Left ventricle myocardium superior (tissue), 1 donor: ENCODE results near the gene TH. TPM values are rescaled to one million over a fixed set of nuclear protein-coding genes. Genes with fewer than 3 reads are reported as not detected.

Experiments used
- ATAC-seq: fragments of 200-7000 bp; cut with Tn5 transposase; one replicate; pipeline ENCODE4 v1.9.1; 2020; ENCODE audit warnings: mild to moderate bottlenecking, moderate library complexity
- DNase-seq: peaks from one replicate; pipeline ENCODE4 v3.0.0-alpha.2; 2020
- intact Hi-C: fragments of 100-400 bp; cut with micrococcal nuclease; formaldehyde crosslinking; loops from one replicate; pipeline ENCODE4 v1.11.0; 2022
- total RNA-seq: library from RNA; stranded (reverse); fragmentation: NEBNext Ultra II Directional; extraction: Animal tissue kit (Norgen Biotek cat#: 25700); gene quantifications from one replicate; pipeline ENCODE4 v1.2.1, GENCODE V29; 2021
- donor health status: DM: no; HTN: yes; CAD: no; lungs with severe emphysema.

Gene TH
- total RNA-seq, 1 donor from 2014 or later: not detected

DNA sequence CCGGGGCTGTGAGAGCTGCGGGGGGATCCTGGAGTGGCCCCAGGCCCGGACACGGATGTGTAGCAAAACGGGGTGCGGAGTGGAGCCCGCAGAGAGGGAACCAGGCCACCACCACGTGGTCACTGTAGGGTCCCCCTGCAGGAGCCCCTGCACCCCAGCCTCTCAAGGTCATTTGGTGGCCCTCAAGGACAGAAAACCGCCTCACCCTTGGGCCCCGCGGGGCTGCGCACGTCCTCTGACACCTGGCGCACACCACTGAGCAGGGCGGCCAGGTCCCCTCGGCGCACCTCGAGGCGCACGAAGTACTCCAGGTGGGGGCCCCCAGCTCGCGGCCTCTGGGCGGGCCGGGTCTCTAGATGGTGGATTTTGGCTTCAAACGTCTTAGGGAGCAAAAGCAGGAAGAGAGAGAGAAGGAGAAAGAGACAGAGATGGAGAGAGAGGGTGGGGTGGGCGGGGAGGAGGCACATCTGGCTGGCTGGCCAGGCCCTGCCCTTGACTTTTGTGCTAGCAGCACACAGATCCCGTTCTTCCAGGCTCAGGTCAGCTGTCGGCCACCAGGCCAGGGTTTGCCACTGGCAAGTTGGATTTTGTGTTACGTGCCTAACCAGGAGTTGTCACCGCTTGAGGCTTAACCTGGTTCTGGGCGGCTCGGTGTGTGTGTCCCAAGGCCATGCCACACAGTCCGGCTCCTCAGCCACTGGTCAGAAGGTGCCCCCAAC is 3.2 kb downstream of the TH start:
- intact Hi-C loops: no loop called here
- no peak for ATAC-seq

DNA sequence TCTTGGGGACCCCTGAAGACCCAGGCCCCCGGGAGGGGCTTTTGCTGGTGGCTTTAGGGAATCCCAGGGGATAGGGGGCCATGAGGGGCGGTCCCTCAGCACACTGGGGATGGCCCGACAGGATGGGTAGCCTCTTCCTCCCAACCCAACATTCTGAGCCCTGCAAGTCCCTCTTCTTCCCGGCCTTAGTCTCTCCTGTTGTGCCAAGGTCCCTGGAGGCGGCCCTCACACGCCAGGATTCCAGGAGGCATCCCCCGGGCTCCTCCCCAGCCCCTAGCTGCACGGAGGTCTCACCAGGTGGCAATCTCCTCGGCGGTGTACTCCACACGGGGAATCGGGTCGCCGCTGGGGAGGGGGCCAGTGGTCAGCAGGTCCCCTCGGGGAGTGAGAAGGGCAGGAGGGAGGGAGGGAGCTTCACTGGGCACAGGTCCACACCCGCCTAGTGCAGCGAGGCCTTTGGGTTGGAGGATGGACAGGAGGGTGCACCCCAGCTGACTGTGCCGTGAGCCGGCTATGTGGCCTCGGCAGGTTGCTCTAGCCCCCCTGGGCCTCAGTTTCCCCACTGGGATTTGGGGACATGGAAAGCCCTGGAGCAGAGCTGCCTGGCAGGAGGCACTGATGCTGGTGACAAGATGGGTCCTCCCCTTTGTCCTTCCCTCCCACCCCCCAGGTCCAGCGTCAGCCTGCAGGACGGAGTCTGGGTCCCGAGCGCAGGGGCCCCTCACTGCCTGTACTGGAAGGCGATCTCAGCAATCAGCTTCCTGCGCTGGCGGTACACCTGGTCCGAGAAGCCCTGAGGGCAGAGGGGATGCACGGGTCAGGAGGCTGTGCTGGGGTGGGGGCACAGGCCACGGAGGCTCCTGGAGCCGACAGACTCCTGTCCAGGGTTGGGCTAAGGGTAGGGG is 4.2 kb downstream of the TH start:
- DNase-seq (no peak), ATAC-seq (no peak)
- intact Hi-C loops: no loop called here

More for the DNA sequence above, 3.2 kb downstream of the TH start:
- no peak for DNase-seq

DNA sequence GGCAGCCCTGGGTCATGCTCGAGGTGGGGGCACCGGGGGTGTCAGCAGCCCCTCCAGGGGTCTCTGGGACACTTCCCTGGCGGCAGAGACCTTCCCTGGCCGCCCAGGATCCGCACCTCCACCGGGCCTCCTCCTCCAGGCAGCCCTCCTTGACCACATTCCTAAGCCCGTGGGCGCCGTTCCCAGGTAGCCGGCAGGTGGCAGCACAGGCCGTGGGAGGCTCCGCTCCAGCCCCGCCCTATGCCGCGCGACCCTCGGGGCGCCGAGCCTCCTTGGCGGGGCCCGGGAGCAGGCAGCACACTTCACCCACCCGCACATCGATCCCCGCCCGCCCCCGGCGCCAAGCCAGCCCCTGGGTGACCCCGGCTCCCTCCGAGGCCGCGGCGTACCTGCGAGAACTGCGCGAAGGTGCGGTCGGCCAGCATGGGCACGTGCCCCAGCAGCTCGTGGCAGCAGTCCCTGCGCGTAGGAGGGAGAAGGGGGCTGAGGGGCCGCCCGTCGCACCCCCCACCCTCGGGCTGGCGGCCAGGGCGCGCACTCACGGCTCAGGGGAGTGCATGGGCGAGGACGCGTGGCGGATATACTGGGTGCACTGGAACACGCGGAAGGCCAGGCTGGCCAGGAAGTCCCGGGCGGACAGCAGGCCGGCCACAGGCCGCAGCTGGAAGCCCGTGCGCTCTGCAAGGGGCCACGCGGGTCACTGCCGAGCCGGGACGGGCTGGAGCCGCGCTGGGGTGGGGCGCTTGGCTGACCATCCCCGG is 5.3 kb downstream of the TH start:
- intact Hi-C loops: no loop called here
- ATAC-seq: peak; percentile 66

DNA sequence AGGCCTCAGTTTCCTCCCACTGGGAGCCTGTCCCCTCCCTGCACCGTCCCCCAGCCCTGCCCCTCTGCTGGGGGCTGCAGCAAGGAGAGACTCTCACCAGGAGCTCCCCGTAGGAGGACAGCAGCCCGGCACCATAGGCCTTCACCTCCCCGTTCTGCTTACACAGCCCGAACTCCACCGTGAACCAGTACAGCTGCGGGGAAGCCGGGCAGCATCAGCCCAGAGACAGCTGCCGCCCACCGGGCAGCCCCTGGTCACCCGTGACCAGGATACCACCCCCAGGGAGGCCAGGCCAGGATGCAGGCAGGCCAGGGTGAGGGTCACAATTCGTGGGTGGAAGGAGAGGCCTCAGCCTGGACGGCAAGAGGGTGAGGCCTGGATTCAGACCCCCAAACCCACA is 6.0 kb downstream of the TH start:
- no peak for DNase-seq
- intact Hi-C loops: no loop called here
- no peak for ATAC-seq

More for the DNA sequence above, 5.3 kb downstream of the TH start:
- DNase-seq: peak; percentile 65

DNA sequence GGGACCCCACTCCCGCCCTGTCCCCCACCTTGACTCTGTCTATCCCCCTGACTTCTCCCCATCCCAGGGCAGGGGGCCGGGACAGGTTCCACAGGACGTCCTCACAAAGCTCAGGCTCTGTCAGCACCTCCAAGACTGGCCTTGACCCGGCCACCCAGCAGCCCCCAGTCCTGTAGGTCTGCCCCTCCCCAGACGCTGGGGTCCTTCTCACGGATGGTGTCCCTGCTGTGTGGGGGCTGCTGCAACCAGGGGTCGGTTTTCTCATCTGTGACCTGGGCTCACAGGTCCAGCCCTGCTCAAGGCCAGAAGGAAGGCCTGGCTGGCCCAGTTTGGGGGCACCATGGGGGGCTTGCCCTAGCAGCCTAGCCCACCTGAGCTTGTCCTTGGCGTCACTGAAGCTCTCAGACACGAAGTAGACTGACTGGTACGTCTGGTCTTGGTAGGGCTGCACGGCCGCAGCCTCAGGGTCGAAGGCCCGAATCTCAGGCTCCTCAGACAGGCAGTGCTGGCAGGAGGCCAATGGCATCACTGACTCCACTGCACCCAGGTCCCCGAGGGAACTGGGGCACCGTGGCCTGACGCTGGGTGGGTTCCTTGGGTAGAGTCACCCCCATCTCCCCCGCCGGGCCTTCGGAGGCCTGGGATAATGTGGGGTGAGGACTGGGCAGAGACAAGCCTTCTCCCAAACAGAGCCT is 6.6 kb downstream of the TH start:
- ATAC-seq: no peak
- no peak for DNase-seq
- intact Hi-C loops: no loop called here

DNA sequence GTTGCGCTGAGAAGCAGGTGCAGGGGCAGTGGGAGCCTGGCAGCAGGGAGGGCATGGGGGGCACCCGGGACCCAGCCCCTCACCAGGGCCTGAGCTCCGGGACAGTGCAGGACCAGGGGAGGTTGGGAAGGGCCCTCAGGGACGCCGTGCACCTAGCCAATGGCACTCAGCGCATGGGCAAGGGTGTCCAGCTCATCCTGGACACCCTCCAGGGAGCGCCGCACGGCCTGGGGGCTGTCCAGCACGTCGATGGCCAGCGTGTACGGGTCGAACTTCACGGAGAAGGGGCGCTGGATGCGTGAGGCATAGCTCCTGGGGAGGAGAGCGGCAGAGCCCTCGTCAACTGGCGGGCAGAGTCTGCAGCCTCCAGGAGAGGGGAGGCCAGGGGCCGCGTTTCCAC is 7.5 kb downstream of the TH start:
- ATAC-seq: no peak
- intact Hi-C loops: no loop called here

DNA sequence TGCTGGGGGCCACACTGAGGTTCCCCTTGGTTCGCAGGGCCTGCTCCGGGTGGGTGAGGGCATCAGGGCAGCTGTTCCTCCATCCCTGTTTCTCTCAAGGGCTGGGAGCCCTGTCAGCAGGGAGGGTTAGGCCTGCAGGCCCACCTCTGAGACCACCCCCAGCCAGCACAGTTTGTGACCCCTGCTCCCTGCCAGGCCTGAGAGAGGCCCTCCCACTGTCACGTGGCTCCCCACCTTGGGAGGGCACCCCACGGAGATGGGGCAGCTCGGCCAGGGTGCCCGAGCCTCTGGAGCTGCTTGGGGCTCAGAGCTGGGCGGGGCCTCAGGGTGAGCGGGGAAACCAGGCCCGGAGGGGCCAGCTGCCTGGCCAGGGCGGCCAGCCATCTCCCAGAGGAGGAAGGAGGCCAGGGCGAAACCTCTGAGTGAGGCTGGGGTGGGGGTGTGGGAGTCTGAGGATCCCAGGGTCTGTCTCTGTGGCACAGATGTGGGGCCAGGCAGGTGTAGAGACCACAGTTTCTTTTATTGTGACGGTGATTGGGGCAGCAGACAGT is 8.1 kb downstream of the TH start:
- intact Hi-C loops: no loop called here
- no peak for ATAC-seq
- DNase-seq: no peak

More for the DNA sequence above, 7.5 kb downstream of the TH start:
- DNase-seq: no peak

DNA sequence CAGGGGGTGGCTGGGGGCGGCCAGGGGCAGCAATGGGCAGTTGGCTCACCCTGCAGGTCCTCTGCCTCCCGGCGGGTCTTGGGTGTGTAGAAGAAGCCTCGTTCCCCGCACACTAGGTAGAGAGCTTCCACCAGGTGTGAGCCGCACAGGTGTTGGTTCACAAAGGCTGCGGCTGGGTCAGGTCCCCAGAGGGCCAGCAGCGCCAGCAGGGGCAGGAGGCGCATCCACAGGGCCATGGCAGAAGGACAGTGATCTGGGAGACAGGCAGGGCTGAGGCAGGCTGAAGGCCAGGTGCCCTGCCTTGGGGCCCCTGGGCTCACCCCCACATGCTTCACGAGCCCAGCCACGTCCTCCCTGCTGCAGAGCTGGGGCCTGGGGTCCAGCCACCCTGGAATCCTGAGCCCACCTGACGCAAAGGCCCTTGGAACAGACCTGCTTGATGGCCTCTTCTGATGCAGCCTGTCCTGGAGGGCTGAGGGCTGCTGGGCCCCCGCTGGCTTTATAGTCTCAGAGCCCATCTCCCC is 10.8 kb downstream of the TH start, which contains the start of gene INS:
Gene INS (minus strand): TSS at position 474 of the 524 bp plus-strand sequence. CDS start 238 bp downstream, at position 236.
- DNase-seq (no peak), ATAC-seq (no peak)
- intact Hi-C loops: no loop called here

DNA sequence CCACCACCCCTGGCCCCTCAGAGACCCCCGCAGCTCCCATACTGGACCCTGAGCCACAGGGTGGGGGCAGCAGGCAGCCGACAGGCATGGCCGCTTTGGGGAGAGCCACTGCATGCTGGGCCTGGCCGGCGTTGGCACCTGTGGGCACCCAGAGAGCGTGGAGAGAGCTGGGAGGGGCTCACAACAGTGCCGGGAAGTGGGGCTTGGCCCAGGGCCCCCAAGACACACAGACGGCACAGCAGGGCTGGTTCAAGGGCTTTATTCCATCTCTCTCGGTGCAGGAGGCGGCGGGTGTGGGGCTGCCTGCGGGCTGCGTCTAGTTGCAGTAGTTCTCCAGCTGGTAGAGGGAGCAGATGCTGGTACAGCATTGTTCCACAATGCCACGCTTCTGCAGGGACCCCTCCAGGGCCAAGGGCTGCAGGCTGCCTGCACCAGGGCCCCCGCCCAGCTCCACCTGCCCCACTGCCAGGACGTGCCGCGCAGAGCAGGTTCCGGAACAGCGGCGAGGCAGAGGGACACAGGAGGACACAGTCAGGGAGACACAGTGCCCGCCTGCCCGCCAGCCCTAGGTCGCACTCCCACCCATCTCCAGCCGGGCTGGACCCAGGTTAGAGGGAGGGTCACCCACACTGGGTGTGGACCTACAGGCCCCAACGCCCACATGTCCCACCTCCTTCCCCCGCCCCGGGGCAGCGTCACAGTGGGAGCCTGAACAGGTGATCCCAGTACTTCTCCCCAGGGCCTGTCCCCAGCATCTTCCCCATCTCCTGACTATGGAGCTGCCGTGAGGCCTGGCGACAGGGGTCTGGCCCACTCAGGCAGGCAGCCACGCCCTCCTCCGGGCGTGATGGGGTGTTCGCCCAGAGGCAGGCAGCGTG is 11.8 kb downstream of the TH start:
- no peak for DNase-seq
- intact Hi-C loops: no loop called here
- ATAC-seq: no peak

DNA sequence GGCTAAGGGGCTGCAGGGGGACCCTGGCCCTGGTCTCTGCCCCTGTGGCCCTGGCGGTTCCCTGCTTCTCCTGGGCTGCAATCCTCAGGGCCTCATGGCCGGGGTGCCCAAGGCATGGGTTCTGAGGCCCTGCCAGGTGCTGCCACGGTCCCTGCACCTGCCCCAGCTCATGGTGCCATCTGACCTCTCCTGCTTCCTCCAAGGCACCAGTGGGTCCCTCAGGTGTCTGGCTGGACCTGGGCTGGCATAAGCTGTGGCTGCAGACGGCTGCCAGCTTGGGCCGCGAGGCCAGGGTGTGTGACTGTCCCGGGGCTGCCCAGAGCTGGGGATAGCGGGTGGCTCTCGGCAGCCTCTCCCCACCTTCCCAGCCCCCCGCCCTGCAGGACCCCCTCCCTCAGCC is 12.6 kb downstream of the TH start:
- intact Hi-C loops: no loop called here
- no peak for ATAC-seq
- DNase-seq: no peak

DNA sequence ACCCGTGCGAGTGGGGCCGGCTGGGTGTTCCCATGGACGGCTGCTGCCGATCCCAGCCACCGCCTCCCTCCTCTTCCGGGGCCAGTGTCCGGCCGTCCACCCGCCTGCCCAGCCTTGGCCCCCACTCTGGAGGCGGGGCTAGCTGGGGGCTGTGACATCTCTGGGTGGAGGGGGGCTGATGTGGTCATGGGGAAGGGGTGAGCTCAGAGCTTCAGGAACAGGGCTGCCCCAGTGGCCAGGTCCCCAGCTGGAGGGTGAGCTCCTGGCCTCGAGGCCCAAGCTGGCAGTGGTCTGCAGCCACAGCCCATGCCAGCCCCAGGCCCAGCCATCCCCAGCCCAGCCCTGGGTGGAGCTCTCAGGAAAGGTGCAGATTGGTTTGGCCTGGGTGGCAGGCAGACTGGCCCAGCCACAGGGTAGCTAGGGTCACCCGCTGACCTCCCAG is 13.3 kb downstream of the TH start:
- intact Hi-C loops: no loop called here
- no peak for DNase-seq
- no peak for ATAC-seq

DNA sequence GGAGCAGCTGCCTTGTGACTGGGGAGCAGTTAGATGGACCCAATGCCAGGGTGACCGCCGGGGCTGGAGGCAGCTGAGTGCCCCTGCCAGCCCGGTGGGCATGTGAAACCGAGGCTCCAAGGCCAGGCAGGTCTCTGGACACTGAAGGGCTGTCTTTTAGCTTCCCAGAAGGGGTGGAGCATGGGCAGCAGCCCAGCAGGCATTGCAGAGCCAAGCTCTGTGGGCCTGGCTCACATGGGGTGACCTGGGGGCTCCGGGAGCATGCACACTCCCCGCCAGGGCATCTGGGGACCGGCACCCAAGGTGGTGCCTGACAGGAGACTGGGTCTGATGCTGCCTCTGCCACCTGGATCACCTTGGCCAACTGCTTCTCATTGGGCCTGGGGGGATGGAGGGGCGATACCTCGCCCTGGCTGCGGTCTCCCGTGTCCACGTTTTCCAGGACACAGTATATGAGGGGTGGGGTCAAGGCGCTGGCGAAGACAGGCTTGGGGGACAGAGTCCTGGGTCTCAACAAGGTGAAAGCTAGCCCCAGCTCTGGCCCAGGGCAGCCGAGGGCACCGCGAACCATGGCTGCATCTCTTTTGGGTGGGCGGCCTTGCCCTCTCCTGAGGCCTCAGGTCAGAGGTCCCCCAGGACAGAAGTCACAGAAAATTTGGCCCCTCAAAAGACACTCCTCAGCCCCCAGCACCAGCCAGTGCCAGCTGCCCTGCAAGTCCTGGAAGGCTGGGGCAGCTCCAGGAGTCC is 14.1 kb downstream of the TH start:
- intact Hi-C loops: no loop called here
- no peak for DNase-seq
- ATAC-seq: no peak

DNA sequence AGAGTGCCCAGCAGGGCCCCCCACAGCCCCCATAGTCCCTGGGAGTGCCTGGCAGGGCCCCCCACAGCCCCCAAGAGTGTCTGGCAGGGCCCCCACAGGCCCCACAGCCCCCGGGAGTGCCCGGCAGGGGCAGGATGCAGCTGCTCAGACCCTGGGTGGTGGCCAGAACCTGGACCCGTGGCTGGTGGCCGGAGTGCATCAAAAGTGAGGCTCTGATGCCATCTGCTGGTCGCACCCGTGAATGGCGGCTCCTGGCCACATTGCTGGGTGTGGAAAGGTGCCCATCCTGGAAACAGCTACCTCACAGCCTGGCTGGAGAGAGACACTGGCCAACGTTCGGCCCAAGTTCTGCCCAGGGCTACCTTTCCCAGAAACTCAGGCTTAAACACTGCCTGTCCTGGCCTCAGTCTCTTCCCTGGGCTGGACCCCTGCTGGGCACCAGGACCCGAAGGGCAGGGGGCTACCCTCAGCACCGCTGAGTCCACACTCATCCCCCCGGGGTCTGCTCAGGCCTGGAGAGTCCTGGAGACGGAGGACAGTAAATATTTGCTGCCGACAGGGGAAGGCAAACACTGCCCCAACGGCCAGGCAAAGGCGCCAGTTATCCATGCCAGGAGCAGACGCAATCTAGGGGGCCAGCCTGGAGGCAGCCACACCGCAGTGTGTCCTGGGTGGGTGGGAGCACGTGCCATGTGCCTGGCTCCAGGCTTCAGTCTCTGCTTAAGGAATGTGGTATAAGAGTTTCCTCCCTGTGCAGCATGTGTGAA is 15.0 kb downstream of the TH start:
- intact Hi-C loops: no loop called here
- DNase-seq: peak; percentile 82
- ATAC-seq: peak; percentile 69

DNA sequence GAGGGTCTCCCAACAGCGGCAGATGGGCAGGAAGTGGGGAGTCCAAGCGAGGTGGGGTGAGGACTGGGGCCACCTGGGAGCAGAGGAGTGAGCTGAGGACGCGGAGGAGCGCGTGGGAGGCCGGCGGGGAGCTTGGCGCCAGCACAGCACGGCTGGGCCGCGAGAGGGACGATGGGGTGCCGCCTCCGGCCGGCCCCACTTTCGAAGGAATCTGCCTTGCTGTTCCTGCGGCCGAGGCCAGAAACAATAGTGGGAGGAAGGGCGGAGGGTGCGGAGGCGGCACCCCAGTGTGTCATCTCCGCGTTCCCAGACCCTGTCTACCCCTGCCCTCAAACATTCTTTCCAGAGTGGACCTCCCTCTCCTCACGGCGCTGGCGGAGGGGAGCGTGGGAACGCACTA is 16.1 kb downstream of the TH start:
- ATAC-seq (no peak), DNase-seq (no peak)
- intact Hi-C loops: no loop called here

DNA sequence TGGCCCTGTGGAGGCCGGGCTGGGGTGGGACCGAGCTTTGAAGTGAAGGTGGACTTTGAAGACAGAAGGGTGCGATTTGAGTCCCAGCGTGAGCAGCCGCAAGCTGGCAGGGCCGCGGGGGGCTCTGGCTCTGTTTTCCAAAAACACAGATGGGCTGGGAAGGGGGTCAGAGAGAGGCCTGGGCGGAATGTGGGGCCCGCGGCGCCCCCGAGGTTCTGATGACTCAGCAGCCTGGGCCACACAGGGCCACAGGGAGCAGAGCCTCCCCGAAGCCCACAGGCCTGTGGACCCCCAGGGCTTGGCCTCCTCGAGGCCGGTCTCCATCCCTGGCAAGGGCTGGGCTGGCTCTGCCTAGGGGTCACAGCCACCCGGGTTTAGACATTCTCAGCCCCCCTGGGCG is 16.7 kb downstream of the TH start:
- no peak for ATAC-seq
- intact Hi-C loops: loop anchor here (5.0 kb wide), 1 partner anchor 318 kb away; the partner anchor contains the start of gene TNNI2
- no peak for DNase-seq

DNA sequence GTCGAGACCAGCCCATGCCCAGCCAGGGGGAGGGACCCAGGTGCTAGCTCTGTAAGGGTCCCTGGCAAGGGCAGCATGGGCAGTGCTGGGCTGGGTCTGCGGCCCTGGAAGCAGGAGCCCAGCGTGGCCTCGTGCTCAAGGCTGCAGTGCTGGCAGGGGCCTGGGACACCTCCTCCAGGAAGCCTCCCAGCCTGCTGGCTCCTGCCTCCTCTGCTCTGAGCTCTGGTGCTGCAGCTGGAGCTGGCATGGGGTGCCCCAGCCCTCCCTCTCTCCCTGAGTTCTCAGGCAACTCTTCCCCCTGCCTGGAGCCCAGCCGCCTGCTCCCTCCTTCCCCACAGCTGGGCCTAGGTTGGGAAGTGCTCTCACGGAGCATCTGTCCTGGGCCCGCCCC is 17.4 kb downstream of the TH start:
- ATAC-seq: no peak
- no peak for DNase-seq
- intact Hi-C loops: loop anchor here (5.0 kb wide), 1 partner anchor 317 kb away; the partner anchor contains the start of gene TNNI2
